Inflammatory macrophage treated with lipopolysaccharide for 1 hour (primary cell): ENCODE results near the gene THUMPD2.

Experiments
- DNase-seq, 2 donors: peaks; one replicate each; pipeline ENCODE4 v3.0.0-alpha.2; 2020 to 2022

Gene THUMPD2

GRCh38 chr2:39715095-39715494 is 64.0 kb downstream of the THUMPD2 start:
- DNase-seq = no peak

DNA sequence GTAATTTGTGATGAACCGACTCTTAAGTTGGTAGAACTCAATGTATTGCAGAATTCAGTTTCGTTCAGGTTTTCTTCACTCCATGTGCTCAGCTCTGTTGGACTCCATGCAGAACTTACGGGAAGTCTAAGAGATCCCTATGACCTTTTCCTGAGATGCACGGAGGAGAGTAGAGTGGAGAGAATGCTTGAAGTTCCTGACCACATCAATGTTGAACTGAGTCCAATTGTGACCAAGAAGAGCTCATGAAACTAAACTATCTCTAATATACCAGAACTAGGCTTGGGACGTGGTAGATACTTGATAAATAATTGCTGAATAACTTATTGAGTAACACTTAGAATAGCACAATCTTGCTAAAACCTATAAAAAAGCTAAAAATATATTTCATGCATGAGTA is 66.1 kb downstream of the THUMPD2 start:
- no peak for DNase-seq

DNA sequence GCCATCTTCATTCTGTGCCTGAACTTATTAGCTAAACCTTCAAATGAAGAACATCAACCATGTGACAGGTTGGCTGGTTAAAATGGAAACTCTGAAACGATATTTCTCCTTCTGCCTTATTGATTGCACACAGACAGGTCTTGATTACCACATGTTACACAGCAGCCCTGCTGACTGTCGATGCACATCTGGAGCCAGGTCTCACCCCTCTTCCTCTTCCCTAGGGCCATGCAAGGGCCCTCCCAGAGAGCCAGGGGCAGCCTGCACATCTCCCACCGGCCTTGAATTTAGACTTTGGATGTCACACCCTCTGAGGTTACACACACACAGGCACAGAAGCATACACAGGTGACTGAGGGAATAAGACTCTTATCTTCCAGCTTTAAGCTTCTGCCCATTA is 68.3 kb downstream of the THUMPD2 start:
- no peak for DNase-seq

DNA sequence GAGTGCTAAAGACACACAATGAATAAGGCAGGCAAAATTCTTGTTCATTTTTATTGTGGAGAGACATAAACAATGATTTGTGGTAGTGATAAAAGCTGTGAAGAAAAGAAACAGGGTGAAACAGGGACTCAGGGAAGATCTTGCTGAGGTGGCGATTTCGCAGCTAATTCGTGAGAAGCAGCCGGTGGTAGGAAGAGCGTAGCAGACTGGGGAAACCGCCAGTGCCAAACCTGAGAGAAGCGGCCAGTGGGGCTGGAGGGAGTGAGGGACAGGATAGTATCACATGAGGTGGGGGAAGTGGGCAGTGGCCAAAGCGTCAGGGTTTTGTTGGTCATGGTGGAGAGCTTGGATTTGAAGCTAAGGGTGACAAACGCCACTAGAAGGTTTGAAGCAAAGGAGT is 71.1 kb downstream of the THUMPD2 start:
- no peak for DNase-seq

DNA sequence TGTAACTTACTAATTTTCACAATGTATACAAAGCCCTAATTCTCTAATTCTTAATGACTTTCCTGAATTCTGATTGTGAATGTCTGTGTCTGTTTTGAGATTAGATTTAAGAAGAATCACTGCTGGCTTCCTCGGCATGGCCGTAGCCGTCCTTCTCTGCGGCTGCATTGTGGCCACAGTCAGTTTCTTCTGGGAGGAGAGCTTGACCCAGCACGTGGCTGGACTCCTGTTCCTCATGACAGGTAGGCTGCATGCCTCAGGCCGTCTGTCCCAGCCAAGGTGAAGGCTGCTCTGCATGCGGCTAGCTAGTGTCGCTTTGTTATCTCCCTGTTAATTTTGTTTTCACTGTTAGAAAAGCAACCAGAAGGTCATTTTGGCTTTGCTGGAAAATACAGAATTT is 72.1 kb downstream of the THUMPD2 start:
- DNase-seq = no peak

GRCh38 chr2:39706312-39706711 is 72.7 kb downstream of the THUMPD2 start:
- no peak for DNase-seq

- no peak for DNase-seq
Measured at GRCh38 chr2:39705638-39706037, 73.4 kb downstream of the THUMPD2 start.

DNA sequence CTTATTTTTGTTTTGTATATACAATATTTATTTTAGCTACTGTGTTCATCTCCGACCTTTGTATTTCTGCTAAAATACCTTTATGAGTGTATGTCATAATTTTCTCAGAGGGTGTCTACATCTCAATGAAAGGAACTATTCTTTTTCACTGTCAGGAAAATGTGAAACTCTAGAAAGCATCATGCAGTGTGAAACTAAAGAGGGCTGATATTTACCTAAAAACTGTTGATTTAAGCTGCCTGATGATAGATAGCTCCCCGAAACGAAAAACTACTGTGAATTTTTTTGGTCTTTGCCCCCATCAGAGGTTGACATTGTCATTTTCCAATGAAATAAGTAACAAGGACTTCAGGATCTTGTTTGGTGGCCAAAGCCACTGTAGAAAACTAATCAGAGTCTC is 74.5 kb downstream of the THUMPD2 start:
- no peak for DNase-seq

DNA sequence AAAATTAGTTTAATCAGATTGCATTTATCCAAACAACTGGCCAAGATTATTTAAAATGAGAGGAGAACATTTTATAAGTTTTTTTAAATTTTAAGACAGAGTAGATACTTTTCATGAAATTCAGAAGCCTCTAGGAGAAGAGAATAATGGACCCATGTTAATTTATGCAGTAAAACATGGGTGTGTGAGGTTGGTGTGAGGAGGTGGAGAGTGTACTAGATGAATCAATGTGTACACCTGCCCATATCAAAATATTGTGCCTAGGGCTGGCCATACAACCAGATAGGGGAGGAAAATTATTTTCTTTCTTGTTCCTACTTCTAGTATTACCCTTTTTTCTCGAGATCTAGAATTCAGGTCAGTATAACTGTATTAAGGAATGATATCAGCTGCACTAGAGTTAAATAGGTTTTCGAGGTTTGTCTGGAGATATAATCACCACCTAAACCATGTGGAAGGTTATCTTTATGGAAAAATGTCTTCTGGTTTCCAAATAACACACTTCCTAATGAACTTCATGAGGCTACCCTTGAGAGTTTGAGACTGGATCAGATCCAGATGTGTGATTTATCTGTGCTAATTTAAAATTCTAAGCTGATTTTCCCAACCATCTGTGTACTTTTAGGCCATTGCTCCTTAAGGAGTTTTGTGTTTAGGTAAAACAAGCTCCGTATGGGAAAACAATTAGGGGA is 75.7 kb downstream of the THUMPD2 start:
- no peak for DNase-seq

DNA sequence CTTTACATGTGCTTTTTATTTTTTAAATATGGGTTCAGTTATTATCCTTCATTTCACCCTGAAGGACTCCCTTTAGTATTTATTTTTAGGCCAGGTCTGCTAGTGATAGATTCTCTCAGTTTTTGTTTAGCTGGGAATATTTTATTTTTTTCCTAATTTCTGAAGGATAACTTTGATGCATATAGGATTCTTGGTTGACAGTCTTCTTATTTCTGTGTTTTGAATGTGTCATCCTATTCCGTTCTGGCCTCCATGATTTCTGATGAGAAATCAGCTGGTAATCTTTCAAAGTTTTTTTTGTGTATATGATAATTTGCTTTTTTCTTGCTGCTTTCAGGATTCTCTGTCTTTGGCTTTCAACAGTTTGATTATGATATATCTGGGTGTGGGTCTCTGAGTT is 77.9 kb downstream of the THUMPD2 start:
- no peak for DNase-seq

DNA sequence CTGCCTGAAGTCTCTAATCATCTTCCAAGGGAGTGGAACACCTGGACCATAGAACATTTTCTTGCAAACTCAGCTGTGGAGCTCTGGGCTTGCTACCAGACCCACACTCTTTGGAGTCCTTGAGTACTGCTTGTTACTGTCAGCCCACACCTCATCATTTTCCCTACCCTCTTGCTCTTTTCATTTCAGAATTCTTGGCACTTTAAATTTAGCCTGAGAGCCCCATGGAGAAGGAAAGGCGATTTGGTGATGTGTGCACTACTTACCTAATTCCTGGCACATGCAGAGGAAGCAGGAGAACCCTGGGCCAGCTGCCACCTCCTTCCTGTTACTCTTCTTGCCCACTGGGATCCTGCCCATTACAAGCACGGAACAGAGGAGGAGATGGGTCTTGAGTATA is 81.6 kb downstream of the THUMPD2 start:
- DNase-seq = no peak

DNA sequence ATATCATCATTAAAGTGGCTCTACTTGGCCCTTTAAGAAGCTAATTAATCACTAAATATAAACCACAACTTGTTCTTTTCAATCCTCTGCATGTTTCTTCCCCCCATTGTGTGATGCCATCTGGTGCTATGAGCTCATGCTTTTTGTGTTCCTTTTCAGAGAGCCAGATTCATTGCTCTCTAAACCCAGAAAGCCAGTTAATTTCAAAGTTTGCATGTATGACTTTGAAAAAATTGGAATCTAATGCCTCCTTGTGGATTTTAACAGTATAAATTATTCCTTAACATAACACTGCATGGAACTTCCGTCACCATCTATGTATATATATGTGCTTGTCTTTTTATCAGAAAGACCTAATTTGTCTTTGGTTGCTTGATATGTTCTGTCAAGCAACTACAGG is 82.2 kb downstream of the THUMPD2 start:
- peak; percentile 17 to 22 for DNase-seq

GRCh38 chr2:39696101-39696553 is 82.9 kb downstream of the THUMPD2 start:
- DNase-seq = no peak

- DNase-seq = no peak
Measured at GRCh38 chr2:39693245-39693644, 85.8 kb downstream of the THUMPD2 start.

- DNase-seq = no peak
Measured at GRCh38 chr2:39689876-39690275, 89.2 kb downstream of the THUMPD2 start.

DNA sequence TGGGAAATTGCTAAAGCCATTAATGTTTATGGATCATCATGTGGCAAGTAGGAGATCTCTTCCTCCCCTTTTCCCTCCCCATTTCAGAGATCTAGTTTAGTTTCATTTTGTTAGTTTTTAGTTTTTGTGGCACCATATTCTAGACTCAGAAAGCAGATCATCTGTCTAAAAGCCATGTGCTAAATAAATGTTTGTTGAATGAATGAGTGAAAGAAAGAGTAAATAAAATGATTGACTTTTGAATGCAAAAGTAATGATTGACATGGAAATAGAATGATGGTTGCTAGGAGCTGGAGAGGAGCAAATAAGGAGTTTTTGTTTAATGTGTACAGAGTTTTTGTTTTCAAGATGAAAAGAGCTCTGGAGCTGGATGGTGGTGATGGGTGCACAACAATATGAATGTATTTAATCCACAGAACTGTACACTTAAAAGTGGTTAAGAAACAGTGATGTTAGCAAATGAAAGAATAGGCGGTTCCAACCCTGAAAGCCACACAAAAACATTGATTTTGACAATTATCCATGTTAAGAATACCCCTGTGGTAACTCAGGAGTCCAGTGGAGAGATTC is 89.7 kb downstream of the THUMPD2 start:
- DNase-seq = no peak

DNA sequence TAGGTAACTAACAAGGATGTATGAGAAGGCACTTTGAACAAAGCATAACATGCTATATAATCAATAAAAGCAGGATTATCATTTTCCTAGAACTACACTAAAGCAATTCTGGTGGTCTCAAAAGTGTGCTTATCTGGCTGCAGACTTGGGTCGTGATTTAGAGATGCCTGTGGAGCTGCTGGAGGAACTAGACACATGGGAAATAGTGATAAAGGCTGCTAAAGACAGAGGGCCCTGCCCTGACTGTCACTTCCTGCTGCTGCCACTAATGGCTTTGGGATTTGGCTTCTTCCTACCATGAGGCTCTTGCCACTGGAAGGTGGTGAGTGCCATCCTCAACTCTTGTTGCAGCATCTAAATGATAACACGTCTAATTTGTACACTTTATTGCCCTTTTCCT is 90.9 kb downstream of the THUMPD2 start:
- DNase-seq = no peak

- DNase-seq = no peak
Measured at GRCh38 chr2:39686456-39686855, 92.6 kb downstream of the THUMPD2 start.
